Kidney (tissue), 14 donors: ENCODE data around the gene TAF3. TPM values are rescaled to one million over a fixed set of nuclear protein-coding genes. Genes with fewer than 3 reads are reported as not detected.

Experiments
- DNase-seq, 5 donors: peaks; one replicate each; pipeline ENCODE4 v3.0.0-alpha.2; 2013 to 2020
- FAIRE-seq: peaks from 2 replicates; lab custom pipeline; 2012; peaks lifted over from hg19 to GRCh38; lab: Jason Lieb, UNC
- H3K27ac ChIP-seq, 2 donors: one replicate each; pipeline ENCODE4 v1.7.0; 2013; ENCODE audit warnings: low read depth in 2 of 2, low read length in 2 of 2, inconsistent platforms in 1 of 2
- H3K27me3 ChIP-seq: one replicate; pipeline ENCODE4 v1.7.1; 2013; ENCODE audit warnings: low read length, inconsistent platforms; ENCODE audit not compliant: control insufficient read depth, insufficient read depth
- H3K36me3 ChIP-seq, 3 donors: one replicate each; pipeline versions ENCODE4 v1.7.0 to v1.7.1; 2013; ENCODE audit warnings: low read length in 3 of 3, control low read depth in 1 of 3, inconsistent platforms in 1 of 3; ENCODE audit not compliant: insufficient read depth in 3 of 3, control insufficient read depth in 2 of 3
- H3K4me1 ChIP-seq, 3 donors: one replicate each; pipeline versions ENCODE4 v1.7.0 to v1.7.1; 2013; ENCODE audit warnings: low read length in 3 of 3, inconsistent platforms in 1 of 3, low read depth in 1 of 3; ENCODE audit not compliant: control insufficient read depth in 2 of 3, insufficient read depth in 2 of 3
- H3K4me3 ChIP-seq, 3 donors: one replicate each; pipeline versions ENCODE4 v1.7.0 to v1.8.1; 2013; ENCODE audit warnings: low read length in 3 of 3, control low read depth in 1 of 3, inconsistent platforms in 1 of 3
- H3K9ac ChIP-seq, 3 donors: one replicate each; pipeline versions ENCODE4 v1.7.0 to v1.7.1; 2013; ENCODE audit warnings: low read length in 3 of 3, control low read depth in 1 of 3, inconsistent platforms in 1 of 3
- H3K9me3 ChIP-seq, 3 donors: one replicate each; pipeline versions ENCODE4 v1.7.0 to v1.7.1; 2013; ENCODE audit warnings: low read length in 3 of 3, control low read depth in 1 of 3, inconsistent platforms in 1 of 3; ENCODE audit not compliant: control insufficient read depth in 2 of 3, insufficient read depth in 1 of 3
- CTCF ChIP-seq: IDR thresholded peaks from 3 replicates; pipeline ENCODE4 v1.5.1; 2012; ENCODE audit warnings: mild to moderate bottlenecking, moderate library complexity, borderline replicate concordance; ENCODE audit not compliant: insufficient read depth; ENCODE audit errors: extremely low read depth
- intact Hi-C: fragments of 100-400 bp; cut with DNase I; formaldehyde crosslinking; loops from one replicate; pipeline ENCODE4 v1.11.1; 2022
- polyA plus RNA-seq: library from polyadenylated mRNA; stranded (reverse); fragments of 350-450 nt; fragmentation: Illumina TruSeq; extraction: RNeasy Lipid Tissue Mini Kit (QIAGEN cat#74804); gene quantifications from one replicate; pipeline ENCODE4 v1.2.3, GENCODE V29; 2014; ENCODE audit warnings: low read depth, low replicate concordance; ENCODE audit not compliant: insufficient read depth
- total RNA-seq: library from RNA; stranded (reverse); fragmentation: NEBNext Ultra II Directional; extraction: Animal tissue kit (Norgen Biotek cat#: 25700); gene quantifications from one replicate; pipeline ENCODE4 v1.2.1, GENCODE V29; 2021
- donor health status: control.
- donor health status: control.
- donor health status: control.
- donor health status: control.
- donor health status: control.
- donor health status: DM: yes; HTN: yes; CAD: no.
- donor health status: Normal renal cell carcinoma (clear cell type).

TAF3 gene
- total and polyA plus RNA-seq, 2 donors from 2014 or later: 4.0 to 8.7 TPM

- TF ChIP-seq CTCF: no peak
- Histone ChIP-seq H3K4me1 (no peaks in the 10 kb centered on the region), H3K4me3 (no peak overlapping the region), H3K36me3 (no peaks in the 10 kb centered on the region), H3K27me3 (no peaks in the 10 kb centered on the region), H3K9ac (no peak overlapping the region), H3K27ac (no peak overlapping the region), H3K9me3 (peaks cover 0 to 5% (median 0%) of the 10 kb centered on the region in 3 donors)
- FAIRE-seq: no peak
- DNase-seq: no peak
- intact Hi-C loops: no loop called here
Measured at GRCh38 chr10:7944215-7944480, 125.8 kb downstream of the TAF3 start.

- no peaks in the 10 kb centered on the region for H3K27me3 ChIP-seq
- no peak overlapping the region for H3K27ac ChIP-seq
- FAIRE-seq: no peak
- intact Hi-C loops: no loop called here
- TF ChIP-seq CTCF: no peak
- H3K4me3 ChIP-seq: no peak overlapping the region
- H3K9ac ChIP-seq: no peak overlapping the region
- H3K9me3 ChIP-seq: peaks cover 0 to 5% (median 0%) of the 10 kb centered on the region in 3 donors
- no peak for DNase-seq
- no peaks in the 10 kb centered on the region for H3K36me3 ChIP-seq
- H3K4me1 ChIP-seq: no peaks in the 10 kb centered on the region
Measured at GRCh38 chr10:7944537-7944936, 126.2 kb downstream of the TAF3 start.

DNA sequence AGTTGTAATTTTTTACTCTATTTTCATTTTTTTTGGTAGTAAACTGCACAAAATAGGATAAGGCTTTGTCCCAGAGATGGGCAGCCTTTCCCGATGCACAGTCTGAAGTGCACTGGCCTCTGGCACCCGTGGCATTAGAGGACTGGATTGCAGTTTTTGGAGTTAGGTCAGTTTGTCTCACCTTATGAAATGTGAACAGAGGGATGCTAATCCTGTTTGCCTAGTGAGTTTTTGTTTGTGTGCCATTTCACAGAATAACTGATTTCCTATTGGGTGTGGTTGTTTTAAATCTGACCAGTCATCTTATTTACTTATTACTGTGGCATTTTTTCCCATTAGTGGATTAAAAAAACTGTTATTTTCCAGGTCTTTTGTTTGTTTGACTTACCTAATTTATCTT lies 126.7 kb downstream of the TAF3 start:
- Histone ChIP-seq H3K9ac (no peak overlapping the region), H3K9me3 (no peaks in the 10 kb centered on the region), H3K27ac (no peak overlapping the region), H3K4me3 (no peak overlapping the region), H3K27me3 (no peaks in the 10 kb centered on the region), H3K4me1 (no peaks in the 10 kb centered on the region), H3K36me3 (no peaks in the 10 kb centered on the region)
- intact Hi-C loops: no loop called here
- no peak for TF ChIP-seq CTCF
- FAIRE-seq (no peak), DNase-seq (no peak)

- no peak for DNase-seq
- intact Hi-C loops: no loop called here
- peaks cover 0 to 1% (median 0%) of the 10 kb centered on the region in 3 donors for H3K9me3 ChIP-seq
- no peak overlapping the region for H3K27ac ChIP-seq
- no peaks in the 10 kb centered on the region for H3K4me1 ChIP-seq
- H3K27me3 ChIP-seq: no peaks in the 10 kb centered on the region
- H3K4me3 ChIP-seq: no peak overlapping the region
- no peak overlapping the region for H3K9ac ChIP-seq
- H3K36me3 ChIP-seq: no peaks in the 10 kb centered on the region
- no peak for TF ChIP-seq CTCF
- no peak for FAIRE-seq
Measured at GRCh38 chr10:7945469-7946187, 127.3 kb downstream of the TAF3 start.
